ENCODE measurements around the gene SPHK1. TPM values are rescaled to one million over a fixed set of nuclear protein-coding genes. Genes with fewer than 3 reads are reported as not detected.
A peak's percentile ranks its signal among the peaks of the same experiment; 100 is the strongest.

Gene SPHK1, protein sequence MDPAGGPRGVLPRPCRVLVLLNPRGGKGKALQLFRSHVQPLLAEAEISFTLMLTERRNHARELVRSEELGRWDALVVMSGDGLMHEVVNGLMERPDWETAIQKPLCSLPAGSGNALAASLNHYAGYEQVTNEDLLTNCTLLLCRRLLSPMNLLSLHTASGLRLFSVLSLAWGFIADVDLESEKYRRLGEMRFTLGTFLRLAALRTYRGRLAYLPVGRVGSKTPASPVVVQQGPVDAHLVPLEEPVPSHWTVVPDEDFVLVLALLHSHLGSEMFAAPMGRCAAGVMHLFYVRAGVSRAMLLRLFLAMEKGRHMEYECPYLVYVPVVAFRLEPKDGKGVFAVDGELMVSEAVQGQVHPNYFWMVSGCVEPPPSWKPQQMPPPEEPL
- 10 to 100 TPM; 17.0 to 37.0 (median 22.8) TPM for total RNA-seq

- no peak for DNase-seq
- intact Hi-C loops (cut with DNase I) = no loop called here
- peaks cover 0 to 19% (median 0%) of the 10 kb centered on the region in 4 donors for H3K27me3 ChIP-seq
- H3K27ac ChIP-seq = peak within 1 kb of the TSS; percentile 84 to 92 (median 88)
- TF ChIP-seq CTCF (IDR thresholded peaks at IDR 0.05) (no peak), POLR2A (IDR thresholded peaks at IDR 0.05) (peak in 2 of 4 donors; percentile 44 to 63)
- 1% methylated on average over 28 of the region's 118 CpGs; no CpG with 5 or more reads in 1 of the 2 donors for WGBS, 2 donors
- H3K4me1 ChIP-seq = peaks cover 23 to 58% (median 28%) of the 10 kb centered on the region in 3 donors
- H3K4me3 ChIP-seq = peak within 1 kb of the TSS; percentile 60 to 87 (median 66)
- H3K36me3 ChIP-seq = peaks cover 0 to 22% (median 0%) of the 10 kb centered on the region in 3 donors
- no peaks in the 10 kb centered on the region for H3K9me3 ChIP-seq
Observed at GRCh38 chr17:76384222-76384986, at the start of gene SPHK1. Gene SPHK1 (plus strand): TSS chr17:76384609. CDS start chr17:76385645, 1,036 bp downstream.

- H3K9me3 ChIP-seq = no peaks in the 10 kb centered on the region
- H3K27ac ChIP-seq = no peak overlapping the region
- peaks cover 0 to 44% (median 0%) of the 10 kb centered on the region in 3 donors for H3K36me3 ChIP-seq
- no peak overlapping the region for H3K4me3 ChIP-seq
- H3K4me1 ChIP-seq = no peaks in the 10 kb centered on the region
- intact Hi-C loops (cut with DNase I) = no loop called here
- DNase-seq = no peak
- TF ChIP-seq CTCF (IDR thresholded peaks at IDR 0.05) (no peak), POLR2A (IDR thresholded peaks at IDR 0.05) (no peak)
- H3K27me3 ChIP-seq = no peaks in the 10 kb centered on the region
- WGBS, 2 donors = 92 to 98% methylated on average over 9 of the region's 9 CpGs
Observed at GRCh38 chr17:76335716-76336381, 48.6 kb upstream of the SPHK1 start.

- no peaks in the 10 kb centered on the region for H3K27me3 ChIP-seq
- WGBS, 2 donors = 86 to 91% methylated on average over 7 of the region's 7 CpGs
- no peak overlapping the region for H3K4me3 ChIP-seq
- no peak for DNase-seq
- H3K27ac ChIP-seq = no peak overlapping the region
- no peaks in the 10 kb centered on the region for H3K9me3 ChIP-seq
- intact Hi-C loops (cut with DNase I) = no loop called here
- H3K36me3 ChIP-seq = peaks cover 0 to 45% (median 0%) of the 10 kb centered on the region in 3 donors
- TF ChIP-seq CTCF (IDR thresholded peaks at IDR 0.05) (no peak), POLR2A (IDR thresholded peaks at IDR 0.05) (no peak)
- no peaks in the 10 kb centered on the region for H3K4me1 ChIP-seq
Observed at GRCh38 chr17:76336756-76337412, 47.5 kb upstream of the SPHK1 start.

- Histone ChIP-seq H3K27ac (no peak overlapping the region), H3K9me3 (no peaks in the 10 kb centered on the region), H3K36me3 (peaks cover 0 to 46% (median 0%) of the 10 kb centered on the region in 3 donors), H3K27me3 (no peaks in the 10 kb centered on the region), H3K4me1 (no peaks in the 10 kb centered on the region), H3K4me3 (no peak overlapping the region)
- intact Hi-C loops (cut with DNase I) = no loop called here
- 87 to 92% methylated on average over 6 of the region's 6 CpGs for WGBS, 2 donors
- no peak for TF ChIP-seq POLR2A (IDR thresholded peaks at IDR 0.05)
- TF ChIP-seq CTCF (IDR thresholded peaks at IDR 0.05) = no peak
- DNase-seq = no peak
Observed at GRCh38 chr17:76337413-76337777, 47.0 kb upstream of the SPHK1 start.

Data from esophagus squamous epithelium (tissue), 5 donors.